Keratinocyte (primary cell): Measurements from ENCODE around the gene RAI14. TPM values are rescaled to one million over a fixed set of nuclear protein-coding genes. Genes with fewer than 3 reads are reported as not detected.

Source experiments
- DNase-seq: peaks from one replicate; pipeline ENCODE4 v3.0.0-alpha.2; 2011; ENCODE audit warnings: low read depth, missing footprints, low spot score
- FAIRE-seq: peaks from 2 replicates; lab custom pipeline; 2011; peaks lifted over from hg19 to GRCh38; lab: Jason Lieb, UNC
- H2AFZ ChIP-seq: 2 replicates; pipeline ENCODE4 v1.6.0; 2012; ENCODE audit warnings: low read length, control low read depth, inconsistent platforms; ENCODE audit not compliant: control insufficient read depth
- H3K27ac ChIP-seq: 2 replicates; pipeline ENCODE4 v1.5.1; 2011; ENCODE audit warnings: low read length; ENCODE audit not compliant: control insufficient read depth, insufficient read depth
- H3K27me3 ChIP-seq: 3 replicates; pipeline ENCODE4 v1.6.0; 2011; ENCODE audit warnings: low read length; ENCODE audit not compliant: control insufficient read depth, insufficient read depth; ENCODE audit errors: extremely low read depth
- H3K36me3 ChIP-seq, 2 experiments: 2 replicates in 1 of 2; 3 replicates in 1 of 2; pipeline ENCODE4 v1.5.1; 2011; ENCODE audit warnings: low read length in 2 of 2, mild to moderate bottlenecking in 1 of 2; ENCODE audit not compliant: control insufficient read depth in 2 of 2, insufficient read depth in 2 of 2; ENCODE audit errors: extremely low read depth in 1 of 2
- H3K4me1 ChIP-seq: 3 replicates; pipeline ENCODE4 v1.5.1; 2011; ENCODE audit warnings: low read length; ENCODE audit not compliant: control insufficient read depth, insufficient read depth; ENCODE audit errors: extremely low read depth
- H3K4me2 ChIP-seq: 3 replicates; pipeline ENCODE4 v1.6.0; 2011; ENCODE audit warnings: low read depth, low read length; ENCODE audit not compliant: control insufficient read depth, insufficient read depth; ENCODE audit errors: extremely low read depth
- H3K4me3 ChIP-seq, 3 experiments: fragments of 200-600 bp in 1 of 3; sonication (generic) in 1 of 3; 2 replicates in 2 of 3; 3 replicates in 1 of 3; pipeline ENCODE4 v1.5.1; 2011 to 2016; ENCODE audit warnings: low read length in 3 of 3, mild to moderate bottlenecking in 3 of 3, control low read depth in 2 of 3, inconsistent platforms in 1 of 3, low read depth in 1 of 3, mixed read lengths in 1 of 3, mixed run types in 1 of 3, moderate library complexity in 1 of 3; ENCODE audit not compliant: control insufficient read depth in 2 of 3, insufficient read depth in 2 of 3; ENCODE audit errors: extremely low read depth in 1 of 3
- H3K79me2 ChIP-seq: 2 replicates; pipeline ENCODE4 v1.6.0; 2012; ENCODE audit warnings: low read length; ENCODE audit not compliant: control insufficient read depth, insufficient read depth
- H3K9ac ChIP-seq: 3 replicates; pipeline ENCODE4 v1.6.0; 2011; ENCODE audit warnings: low read length; ENCODE audit not compliant: control insufficient read depth, insufficient read depth; ENCODE audit errors: extremely low read depth
- H3K9me1 ChIP-seq: 3 replicates; pipeline ENCODE4 v1.6.0; 2011; ENCODE audit warnings: low read length; ENCODE audit not compliant: control insufficient read depth, insufficient read depth; ENCODE audit errors: extremely low read depth
- H3K9me3 ChIP-seq: 2 replicates; pipeline ENCODE4 v1.5.1; 2012; ENCODE audit warnings: low read depth, low read length; ENCODE audit not compliant: control insufficient read depth
- H4K20me1 ChIP-seq: 3 replicates; pipeline ENCODE4 v1.6.0; 2011; ENCODE audit warnings: low read length; ENCODE audit not compliant: control insufficient read depth, insufficient read depth; ENCODE audit errors: extremely low read depth
- CTCF ChIP-seq, 3 experiments: IDR thresholded peaks in 1 of 3; conservative IDR thresholded peaks in 1 of 3; optimal IDR thresholded peaks in 1 of 3; 2 replicates in 2 of 3; 3 replicates in 1 of 3; pipeline versions ENCODE3 to v1.5.1; 2011; ENCODE audit warnings: low read length in 3 of 3, mild to moderate bottlenecking in 3 of 3, moderate library complexity in 2 of 3, control low read depth in 1 of 3, inconsistent platforms in 1 of 3; ENCODE audit not compliant: insufficient read depth in 2 of 3; ENCODE audit errors: extremely low read depth in 1 of 3
- EZH2 ChIP-seq: IDR thresholded peaks from one replicate; pipeline ENCODE4 v1.6.1; 2012; ENCODE audit warnings: inconsistent platforms, mild to moderate bottlenecking, low read length, moderate library complexity
- dilution Hi-C: fragments of 300-500 bp; cut with MboI; formaldehyde crosslinking; loops from one replicate; pipeline ENCODE4 v1.7.0; 2020; ENCODE audit warnings: low sequenced_read_pairs; ENCODE audit not compliant: extremely low pct_ligation_motif_present
- polyA plus RNA-seq, 5 experiments: library from polyadenylated mRNA; depleted of rRNA in 3 of 5; stranded (reverse) in 3 of 5; stranded (forward) in 1 of 5; unstranded in 1 of 5; fragments of >200 nt; gene quantifications; 1 replicate in 1 of 5; 2 replicates in 3 of 5; 3 replicates in 1 of 5; pipeline versions ENCODE4 v1.2.1 to v1.2.3, GENCODE V29; 2011 to 2012; ENCODE audit warnings: missing spikeins in 2 of 5, low read depth in 1 of 5, low replicate concordance in 1 of 5

RAI14 gene
- polyA plus RNA-seq, 1 donor (not counting 4 experiments of a cell fraction or from before 2014, with no cell fraction given), result 31.4 TPM

- no peak overlapping the region for H2AFZ ChIP-seq
- no peak overlapping the region for H3K27ac ChIP-seq
Measured at GRCh38 chr5:34707451-34708107, 51.5 kb downstream of the RAI14 start.

DNA sequence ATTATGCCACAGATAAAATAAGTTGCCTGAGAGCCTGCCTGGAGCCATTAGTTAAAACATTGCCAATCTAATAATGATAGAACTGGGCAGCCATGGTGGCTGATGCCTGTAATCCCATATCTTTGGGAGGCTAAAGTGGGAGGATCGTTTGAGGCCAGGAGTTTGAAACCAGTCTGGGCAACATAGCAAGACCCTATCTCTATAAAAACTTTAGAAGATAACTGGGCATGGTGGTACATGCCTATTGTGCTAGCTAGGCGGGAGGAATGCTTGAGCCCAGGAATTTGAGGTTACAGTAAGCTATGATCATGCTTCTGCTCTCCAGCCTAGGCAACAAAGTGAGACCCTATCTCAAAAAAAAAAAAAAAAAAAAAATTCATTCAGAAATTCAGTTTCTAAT, 52.6 kb downstream of the RAI14 start:
- Histone ChIP-seq H3K79me2 (no peaks in the 10 kb centered on the region), H3K27me3 (no peaks in the 10 kb centered on the region), H2AFZ (no peak overlapping the region), H4K20me1 (no peaks in the 10 kb centered on the region), H3K27ac (no peak overlapping the region), H3K4me3 (no peak overlapping the region), H3K4me2 (no peak overlapping the region), H3K4me1 (no peaks in the 10 kb centered on the region), H3K9me1 (no peaks in the 10 kb centered on the region), H3K36me3 (peaks cover 0 to 5% of the 10 kb centered on the region in 2 experiments), H3K9ac (no peak overlapping the region), H3K9me3 (no peaks in the 10 kb centered on the region)
- DNase-seq (no peak), FAIRE-seq (no peak)
- TF ChIP-seq EZH2, result no peak
- no peak for TF ChIP-seq CTCF (optimal IDR thresholded peaks at IDR 0.05 in 1 of 3, IDR thresholded peaks at IDR 0.05 in 1 of 3, conservative IDR thresholded peaks at IDR 0.05 in 1 of 3; ENCODE audit: extremely low read depth in 1 of 3, insufficient read depth in 2 of 3, low read length in 3 of 3)
- dilution Hi-C loops, result no loop called here

More at GRCh38 chr5:34707451-34708107, 51.5 kb downstream of the RAI14 start:
- no peak overlapping the region for H3K4me3 ChIP-seq
- no peaks in the 10 kb centered on the region for H3K27me3 ChIP-seq
- no peak overlapping the region for H3K4me2 ChIP-seq
- H3K9me1 ChIP-seq, result no peaks in the 10 kb centered on the region
- H3K4me1 ChIP-seq, result no peaks in the 10 kb centered on the region
- no peaks in the 10 kb centered on the region for H4K20me1 ChIP-seq
- no peaks in the 10 kb centered on the region for H3K9me3 ChIP-seq
- no peak overlapping the region for H3K9ac ChIP-seq
- dilution Hi-C loops, result no loop called here
- no peak for TF ChIP-seq EZH2
- TF ChIP-seq CTCF (optimal IDR thresholded peaks at IDR 0.05 in 1 of 3, IDR thresholded peaks at IDR 0.05 in 1 of 3, conservative IDR thresholded peaks at IDR 0.05 in 1 of 3; ENCODE audit: extremely low read depth in 1 of 3, insufficient read depth in 2 of 3, low read length in 3 of 3), result no peak
- FAIRE-seq (no peak), DNase-seq (no peak)
- H3K79me2 ChIP-seq, result no peaks in the 10 kb centered on the region
- peaks cover 0 to 5% of the 10 kb centered on the region in 2 experiments for H3K36me3 ChIP-seq
